ENCODE data around the gene HTRA3.

- TF ChIP-seq CTCF (IDR thresholded peaks at IDR 0.05 in 8 of 11, conservative IDR thresholded peaks at IDR 0.05 in 3 of 11) (no peak), POLR2A (IDR thresholded peaks at IDR 0.05) (no peak), POLR2AphosphoS5 (IDR thresholded peaks at IDR 0.05) (peak in 2 of 3 donors; percentile 60 to 68)
Observed at GRCh38 chr4:8341691-8342090, 72.1 kb downstream of the HTRA3 start.
